Medulla oblongata (tissue), 1 donor: Measurements from ENCODE around the gene KLHL12.

Experiments used
- DNase-seq: peaks from one replicate; pipeline ENCODE4 v3.0.0-alpha.2; 2015; ENCODE audit errors: extremely low spot score

KLHL12 gene

GRCh38 chr1:202926581-202927491 is at the start of gene KLHL12:
Gene KLHL12, minus strand, starts transcription at chr1:202927234. Its CDS starts 2,072 bp downstream, at chr1:202925162.
- DNase-seq, result peak; percentile 96

DNA sequence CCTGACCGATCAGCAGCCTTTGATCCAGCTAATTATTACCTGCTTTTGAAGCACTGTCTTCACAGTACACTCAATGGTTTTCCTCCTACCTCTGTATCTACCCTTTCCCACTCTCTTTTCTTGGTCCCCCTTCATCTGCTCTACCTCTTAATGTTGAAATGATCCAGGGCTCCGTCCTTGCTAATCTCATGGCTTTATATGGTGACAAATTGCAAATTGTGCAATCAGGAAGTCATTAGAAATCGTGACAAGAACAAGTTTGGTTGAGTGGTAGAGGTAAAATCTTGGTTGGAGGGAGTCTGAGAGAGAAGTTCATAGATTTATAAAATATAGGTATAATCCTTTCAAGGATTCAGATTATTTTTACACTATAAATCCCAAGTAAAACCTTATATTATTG is 49.6 kb upstream of the KLHL12 start:
- no peak for DNase-seq

- no peak for DNase-seq
These were observed 47.8 kb upstream of the KLHL12 start for GRCh38 chr1:202974856-202975255.

DNA sequence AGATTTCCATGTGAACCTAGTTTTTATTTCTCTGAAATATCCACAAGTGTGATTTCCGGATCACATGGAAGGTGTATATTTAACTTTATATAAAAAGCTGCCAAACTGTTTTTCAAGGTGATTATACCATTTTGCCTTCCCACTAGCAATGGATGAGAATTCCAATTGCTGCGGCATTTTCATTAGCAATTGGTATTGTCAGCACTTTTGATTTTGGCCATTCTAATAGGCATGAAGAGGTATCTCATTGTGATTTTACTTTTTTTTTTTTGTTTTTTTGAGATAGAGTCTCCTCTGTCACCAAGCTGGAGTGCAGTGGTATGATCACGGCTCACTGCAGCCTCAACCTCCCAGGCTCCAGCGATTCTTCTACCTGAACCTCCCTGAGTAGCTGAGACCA is 45.0 kb upstream of the KLHL12 start:
- DNase-seq, result no peak

DNA sequence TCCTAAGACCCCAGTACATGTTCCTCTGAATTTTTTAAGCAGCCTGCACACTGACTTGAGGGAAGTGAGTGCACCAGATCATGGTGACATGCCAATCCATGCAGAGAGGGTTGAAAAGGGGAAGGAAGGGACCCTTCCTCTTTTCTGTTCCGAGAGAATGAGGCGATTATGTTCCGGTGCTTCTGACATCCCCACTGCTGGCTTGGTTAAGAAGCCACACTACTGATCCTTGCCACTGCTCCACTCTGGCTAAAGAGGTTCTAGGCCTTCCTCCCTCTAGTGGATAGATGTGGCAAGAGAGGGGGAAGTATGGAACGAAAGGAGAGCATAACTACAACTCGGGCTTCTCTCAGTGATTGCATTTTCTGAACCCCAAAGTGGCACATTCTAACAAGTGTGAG is 41.9 kb upstream of the KLHL12 start:
- peak; percentile 90 for DNase-seq

- no peak for DNase-seq
These were observed 41.3 kb upstream of the KLHL12 start for GRCh38 chr1:202968351-202968750.

DNA sequence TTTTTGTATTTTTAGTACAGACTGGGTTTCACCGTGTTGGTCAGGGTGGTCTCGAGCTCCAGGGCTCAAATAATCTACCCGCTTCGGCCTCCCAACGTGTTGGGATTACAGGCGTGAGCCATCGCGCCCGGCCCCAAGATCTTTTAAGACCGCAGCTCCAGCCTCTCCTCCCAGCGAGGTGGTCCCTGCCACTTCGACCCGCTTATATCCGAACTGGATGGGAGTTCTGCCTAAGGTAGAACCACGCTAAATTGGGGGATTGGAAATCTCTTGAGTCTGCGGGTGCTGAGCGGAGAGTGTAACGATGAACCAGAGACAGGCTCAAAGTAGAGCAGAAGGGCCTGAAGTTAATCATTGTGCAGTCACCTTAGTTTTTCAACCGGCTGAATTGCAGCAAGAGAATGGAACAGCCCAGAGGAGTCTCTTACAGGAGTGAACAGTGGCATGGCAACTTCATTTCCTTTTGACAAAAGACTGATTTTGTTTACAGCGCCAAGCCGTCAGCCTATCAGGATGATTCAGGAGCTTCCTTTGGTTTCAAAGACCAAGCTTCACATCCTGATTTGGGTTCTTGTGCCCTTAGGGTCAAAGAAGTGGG is 40.7 kb upstream of the KLHL12 start:
- DNase-seq, result peak; percentile 59

- no peak for DNase-seq
These were observed 39.2 kb upstream of the KLHL12 start for GRCh38 chr1:202966006-202966898.

GRCh38 chr1:202965422-202965821 is 38.4 kb upstream of the KLHL12 start:
- DNase-seq, result no peak

DNA sequence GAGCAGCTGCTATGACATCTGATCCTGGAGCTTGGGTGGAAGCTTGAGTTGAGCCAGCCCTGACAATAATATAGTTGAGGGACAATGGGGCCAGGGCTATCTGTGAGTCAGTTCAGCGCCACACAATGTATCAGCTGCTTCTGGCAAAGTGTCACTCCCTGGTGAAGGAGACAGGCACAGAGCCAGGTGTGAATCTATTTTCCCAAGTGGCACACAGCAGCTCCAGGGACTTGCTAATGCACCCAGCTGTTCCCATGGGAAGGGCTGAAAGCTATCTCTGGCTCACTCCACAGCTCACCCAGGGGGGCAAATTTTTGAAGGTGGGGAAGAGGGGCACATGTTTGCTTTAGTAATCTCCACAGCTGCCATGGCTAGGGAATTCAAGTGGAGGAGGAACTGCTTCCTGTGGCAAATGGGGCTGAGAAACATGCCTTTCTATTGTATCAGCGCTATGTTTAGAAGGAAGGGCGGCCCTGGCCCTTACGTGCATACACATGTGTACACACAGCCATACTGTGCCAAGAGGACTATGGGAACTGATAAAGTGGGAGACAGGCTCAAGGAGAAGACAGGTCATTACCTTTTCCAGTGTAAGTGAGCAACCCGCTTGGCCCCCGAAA is 37.9 kb upstream of the KLHL12 start:
- DNase-seq, result no peak

- no peak for DNase-seq
These were observed 34.3 kb upstream of the KLHL12 start for GRCh38 chr1:202961220-202961880.

- DNase-seq, result no peak
These were observed 32.2 kb upstream of the KLHL12 start for GRCh38 chr1:202959276-202959620.

DNA sequence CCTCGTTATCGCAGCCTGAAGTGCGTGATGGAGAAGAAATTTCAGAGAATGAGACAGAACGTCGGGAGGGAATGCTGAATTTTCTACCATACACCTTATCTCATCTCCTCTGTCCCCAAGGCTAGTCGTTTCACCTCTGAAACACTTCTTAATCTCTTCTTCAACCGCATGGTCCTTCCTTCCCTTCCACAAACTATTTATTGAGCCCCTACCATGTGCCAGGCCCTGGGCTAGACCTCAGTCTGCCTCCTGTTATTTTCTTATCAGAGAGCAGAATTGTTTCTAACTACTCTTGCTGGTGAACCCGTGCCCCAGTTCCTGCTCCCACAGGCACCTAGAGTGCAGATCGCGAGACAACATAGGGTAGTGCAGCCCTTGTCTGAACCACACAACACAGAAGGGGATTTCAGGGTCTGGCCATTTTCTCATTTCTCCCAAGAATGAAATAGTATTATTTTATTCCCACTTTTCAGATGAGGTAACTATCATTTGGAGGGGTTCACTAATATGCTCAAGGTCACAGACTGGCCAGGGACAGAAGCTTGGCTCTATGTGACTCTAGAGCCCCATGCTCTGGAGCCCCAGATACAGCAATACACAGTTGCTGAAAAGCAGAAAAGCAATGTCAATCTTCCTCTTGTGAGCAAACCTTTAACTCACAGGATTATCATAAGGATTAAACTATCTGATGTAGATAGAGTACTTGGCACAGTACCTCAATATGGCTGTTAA is 31.7 kb upstream of the KLHL12 start:
- no peak for DNase-seq

- peak; percentile 93 for DNase-seq
These were observed 30.9 kb upstream of the KLHL12 start, which contains the start of gene ADIPOR1 for GRCh38 chr1:202957733-202958543. Gene ADIPOR1, minus strand, starts transcription at chr1:202958312. Its CDS starts 7,242 bp downstream, at chr1:202951070.

GRCh38 chr1:202956969-202957368 is 29.9 kb upstream of the KLHL12 start:
- no peak for DNase-seq

- no peak for DNase-seq
These were observed 27.2 kb upstream of the KLHL12 start for GRCh38 chr1:202954057-202954745.

DNA sequence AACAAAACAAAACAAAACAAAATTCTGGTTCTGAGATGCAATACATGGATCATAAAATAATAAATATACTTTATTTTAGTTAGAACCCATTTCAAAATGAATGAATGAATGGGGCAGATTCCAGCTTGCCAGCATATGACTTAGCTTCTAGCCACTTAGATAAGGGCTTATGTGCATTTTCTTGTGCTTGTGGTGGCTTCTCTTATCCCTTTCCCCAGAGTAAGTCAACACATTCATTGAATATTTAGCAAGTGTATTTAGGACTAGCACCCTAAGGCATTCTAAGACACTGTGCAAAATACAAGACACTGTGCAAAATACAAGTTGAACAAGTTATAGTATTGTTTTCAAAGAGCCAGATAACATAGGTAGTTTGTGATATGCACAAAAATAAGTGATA is 26.4 kb upstream of the KLHL12 start:
- DNase-seq, result no peak

GRCh38 chr1:202952818-202953217 is 25.8 kb upstream of the KLHL12 start:
- DNase-seq, result peak; percentile 85

- DNase-seq, result no peak
These were observed 25.1 kb upstream of the KLHL12 start for GRCh38 chr1:202952099-202952498.
